GM20000 (cell line): ENCODE measurements around the gene ACCSL.

Experiments
- DNase-seq: peaks from one replicate; pipeline ENCODE4 v3.0.0; 2012; ENCODE audit warnings: low spot score
- CTCF ChIP-seq: IDR thresholded peaks from 2 replicates; pipeline ENCODE4 v1.5.1; 2012; ENCODE audit warnings: mild to moderate bottlenecking, control low read depth; ENCODE audit errors: extremely low read depth, missing control alignments

The ACCSL gene

GRCh38 chr11:44083906-44084305, 36.1 kb downstream of the ACCSL start:
- no peak for TF ChIP-seq CTCF
- DNase-seq, result no peak

- DNase-seq, result no peak
- no peak for TF ChIP-seq CTCF
These were observed 37.5 kb downstream of the ACCSL start for GRCh38 chr11:44085330-44085729.

GRCh38 chr11:44088377-44088776, 40.6 kb downstream of the ACCSL start:
- TF ChIP-seq CTCF, result no peak
- DNase-seq, result no peak

- no peak for DNase-seq
- TF ChIP-seq CTCF, result no peak
These were observed 41.1 kb downstream of the ACCSL start for GRCh38 chr11:44088871-44089270.

- no peak for TF ChIP-seq CTCF
- DNase-seq, result no peak
These were observed 42.8 kb downstream of the ACCSL start for GRCh38 chr11:44090539-44090938.

- DNase-seq, result peak; percentile 83
- peak; percentile 15 for TF ChIP-seq CTCF
These were observed 46.6 kb downstream of the ACCSL start for GRCh38 chr11:44094260-44094868.

- TF ChIP-seq CTCF, result peak; percentile 93
- DNase-seq, result peak; percentile 96
These were observed 48.0 kb downstream of the ACCSL start, which contains the start of gene EXT2 for GRCh38 chr11:44095506-44096359. TSS of gene EXT2 (plus strand) at chr11:44095678. CDS start at chr11:44107713, 12,035 bp downstream.
